Measurements from ENCODE around the gene B3GNT7. TPM values are rescaled to one million over a fixed set of nuclear protein-coding genes. Genes with fewer than 3 reads are reported as not detected.
"Not testable (repeated sequence)": the region's sequence is repeated elsewhere in the genome, so short reads cannot be mapped to it uniquely, and the experiment has no call there.

Gene B3GNT7
- total RNA-seq, 1 donor from 2014 or later = 6.5 TPM

GRCh38 chr2:231425811-231426703, 30.5 kb downstream of the B3GNT7 start:
- Mint-ChIP-seq H3K9me3 (ENCODE audit: low read depth) (peaks cover 8% of the 10 kb centered on the region), H3K27me3 (peaks cover 2% of the 10 kb centered on the region), H3K4me1 (ENCODE audit: low read depth) (peaks cover 4% of the 10 kb centered on the region), H3K27ac (peak overlapping the region; percentile 37), H3K4me3 (ENCODE audit: low read depth) (no peak overlapping the region), H3K36me3 (ENCODE audit: insufficient read depth) (no peaks in the 10 kb centered on the region)
- DNase-seq (ENCODE audit: low spot score, unreplicated experiment) = no peak
- no peak for TF ChIP-seq CTCF (IDR thresholded peaks at IDR 0.05; ENCODE audit: unreplicated experiment)

- DNase-seq (ENCODE audit: low spot score, unreplicated experiment) = no peak
- H3K9me3 Mint-ChIP-seq (ENCODE audit: low read depth) = peaks cover 17% of the 10 kb centered on the region
- H3K36me3 Mint-ChIP-seq (ENCODE audit: insufficient read depth) = peaks cover 2% of the 10 kb centered on the region
- H3K27ac Mint-ChIP-seq = no peak overlapping the region
- no peak overlapping the region for H3K4me3 Mint-ChIP-seq (ENCODE audit: low read depth)
- TF ChIP-seq CTCF (IDR thresholded peaks at IDR 0.05; ENCODE audit: unreplicated experiment) = no peak
- H3K4me1 Mint-ChIP-seq (ENCODE audit: low read depth) = peaks cover 4% of the 10 kb centered on the region
- H3K27me3 Mint-ChIP-seq = peaks cover 2% of the 10 kb centered on the region
These were observed 31.6 kb downstream of the B3GNT7 start for GRCh38 chr2:231427116-231427515.

GRCh38 chr2:231429152-231429551, 33.6 kb downstream of the B3GNT7 start:
- H3K9me3 Mint-ChIP-seq (ENCODE audit: low read depth) = peaks cover 17% of the 10 kb centered on the region
- H3K36me3 Mint-ChIP-seq (ENCODE audit: insufficient read depth) = peaks cover 2% of the 10 kb centered on the region
- H3K4me3 Mint-ChIP-seq (ENCODE audit: low read depth) = no peak overlapping the region
- DNase-seq (ENCODE audit: low spot score, unreplicated experiment) = no peak
- H3K27me3 Mint-ChIP-seq = peaks cover 2% of the 10 kb centered on the region
- H3K4me1 Mint-ChIP-seq (ENCODE audit: low read depth) = peaks cover 4% of the 10 kb centered on the region
- no peak overlapping the region for H3K27ac Mint-ChIP-seq
- no peak for TF ChIP-seq CTCF (IDR thresholded peaks at IDR 0.05; ENCODE audit: unreplicated experiment)

- no peak overlapping the region for H3K27ac Mint-ChIP-seq
These were observed 34.4 kb downstream of the B3GNT7 start for GRCh38 chr2:231429901-231430300.

GRCh38 chr2:231430437-231430836, 34.9 kb downstream of the B3GNT7 start:
- H3K9me3 Mint-ChIP-seq (ENCODE audit: low read depth) = peaks cover 17% of the 10 kb centered on the region
- not testable (repeated sequence) for H3K27me3 Mint-ChIP-seq; DNase-seq (ENCODE audit: low spot score, unreplicated experiment); H3K4me3 Mint-ChIP-seq (ENCODE audit: low read depth); H3K27ac Mint-ChIP-seq; H3K4me1 Mint-ChIP-seq (ENCODE audit: low read depth); H3K36me3 Mint-ChIP-seq (ENCODE audit: insufficient read depth)

More at GRCh38 chr2:231429901-231430300, 34.4 kb downstream of the B3GNT7 start:
- peaks cover 2% of the 10 kb centered on the region for H3K27me3 Mint-ChIP-seq
- H3K4me1 Mint-ChIP-seq (ENCODE audit: low read depth) = peaks cover 4% of the 10 kb centered on the region
- peaks cover 17% of the 10 kb centered on the region for H3K9me3 Mint-ChIP-seq (ENCODE audit: low read depth)
- H3K4me3 Mint-ChIP-seq (ENCODE audit: low read depth) = no peak overlapping the region
- no peak for DNase-seq (ENCODE audit: low spot score, unreplicated experiment)
- H3K36me3 Mint-ChIP-seq (ENCODE audit: insufficient read depth) = peaks cover 2% of the 10 kb centered on the region
- TF ChIP-seq CTCF (IDR thresholded peaks at IDR 0.05; ENCODE audit: unreplicated experiment) = no peak

GRCh38 chr2:231431606-231432005, 36.1 kb downstream of the B3GNT7 start:
- no peak for DNase-seq (ENCODE audit: low spot score, unreplicated experiment)
- no peak for TF ChIP-seq CTCF (IDR thresholded peaks at IDR 0.05; ENCODE audit: unreplicated experiment)
- Mint-ChIP-seq H3K36me3 (ENCODE audit: insufficient read depth) (peaks cover 2% of the 10 kb centered on the region), H3K4me1 (ENCODE audit: low read depth) (peaks cover 4% of the 10 kb centered on the region), H3K4me3 (ENCODE audit: low read depth) (no peak overlapping the region), H3K27ac (no peak overlapping the region), H3K9me3 (ENCODE audit: low read depth) (peaks cover 17% of the 10 kb centered on the region), H3K27me3 (no peaks in the 10 kb centered on the region)
